ENCODE results near the gene RNF19B. TPM values are rescaled to one million over a fixed set of nuclear protein-coding genes. Genes with fewer than 3 reads are reported as not detected.
A peak's percentile ranks its signal among the peaks of the same experiment; 100 is the strongest.

RNF19B gene
- total RNA-seq, 1 donor from 2014 or later, result 18.8 TPM

DNA sequence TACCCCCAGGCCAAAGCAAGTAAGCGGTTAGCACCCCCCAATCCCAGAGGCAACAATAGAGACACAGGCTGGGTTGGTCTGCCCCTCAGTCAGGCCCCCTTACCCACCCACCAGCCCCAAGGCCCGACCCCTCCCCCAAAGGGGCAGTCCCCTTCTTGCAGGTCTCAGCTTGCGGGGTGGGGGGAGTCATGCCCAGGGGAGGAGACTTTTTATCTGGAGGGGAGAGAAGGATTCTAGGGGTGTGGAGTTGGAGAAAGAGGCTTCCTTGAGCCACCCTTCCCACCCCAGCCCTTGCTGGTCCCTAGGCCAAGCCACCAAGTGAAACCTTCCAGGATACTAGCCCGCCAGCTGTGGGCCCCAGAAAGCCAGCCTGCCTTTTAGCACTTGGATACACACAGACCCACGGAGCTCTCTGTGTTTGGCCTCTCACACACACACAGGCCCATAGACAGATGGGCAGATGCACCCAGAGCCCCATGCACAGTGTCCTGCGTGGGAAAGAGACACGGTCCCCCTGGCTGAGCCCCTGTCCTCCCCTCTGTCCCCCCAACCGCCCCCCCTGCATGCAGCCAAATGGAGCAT, 70.5 kb downstream of the RNF19B start:
- Mint-ChIP-seq H3K4me1 (ENCODE audit: unreplicated experiment) (peaks cover 8% of the 10 kb centered on the region), H3K27me3 (ENCODE audit: unreplicated experiment) (peaks cover 23% of the 10 kb centered on the region), H3K4me3 (ENCODE audit: unreplicated experiment) (no peak overlapping the region), H3K27ac (ENCODE audit: unreplicated experiment) (no peak overlapping the region), H3K36me3 (ENCODE audit: low read depth, unreplicated experiment) (peaks cover 8% of the 10 kb centered on the region), H3K9me3 (ENCODE audit: unreplicated experiment) (no peaks in the 10 kb centered on the region)
- TF ChIP-seq CTCF (IDR thresholded peaks at IDR 0.05; ENCODE audit: unreplicated experiment), result no peak
- no peak for DNase-seq (ENCODE audit: low spot score)

GRCh38 chr1:32893198-32894018, 71.2 kb downstream of the RNF19B start:
- no peak overlapping the region for H3K4me3 Mint-ChIP-seq (ENCODE audit: unreplicated experiment)
- H3K9me3 Mint-ChIP-seq (ENCODE audit: unreplicated experiment), result no peaks in the 10 kb centered on the region
- H3K27ac Mint-ChIP-seq (ENCODE audit: unreplicated experiment), result no peak overlapping the region
- peaks cover 8% of the 10 kb centered on the region for H3K4me1 Mint-ChIP-seq (ENCODE audit: unreplicated experiment)
- H3K27me3 Mint-ChIP-seq (ENCODE audit: unreplicated experiment), result peaks cover 19% of the 10 kb centered on the region
- TF ChIP-seq CTCF (IDR thresholded peaks at IDR 0.05; ENCODE audit: unreplicated experiment), result peak; percentile 66
- H3K36me3 Mint-ChIP-seq (ENCODE audit: low read depth, unreplicated experiment), result peaks cover 8% of the 10 kb centered on the region
- DNase-seq (ENCODE audit: low spot score), result no peak

DNA sequence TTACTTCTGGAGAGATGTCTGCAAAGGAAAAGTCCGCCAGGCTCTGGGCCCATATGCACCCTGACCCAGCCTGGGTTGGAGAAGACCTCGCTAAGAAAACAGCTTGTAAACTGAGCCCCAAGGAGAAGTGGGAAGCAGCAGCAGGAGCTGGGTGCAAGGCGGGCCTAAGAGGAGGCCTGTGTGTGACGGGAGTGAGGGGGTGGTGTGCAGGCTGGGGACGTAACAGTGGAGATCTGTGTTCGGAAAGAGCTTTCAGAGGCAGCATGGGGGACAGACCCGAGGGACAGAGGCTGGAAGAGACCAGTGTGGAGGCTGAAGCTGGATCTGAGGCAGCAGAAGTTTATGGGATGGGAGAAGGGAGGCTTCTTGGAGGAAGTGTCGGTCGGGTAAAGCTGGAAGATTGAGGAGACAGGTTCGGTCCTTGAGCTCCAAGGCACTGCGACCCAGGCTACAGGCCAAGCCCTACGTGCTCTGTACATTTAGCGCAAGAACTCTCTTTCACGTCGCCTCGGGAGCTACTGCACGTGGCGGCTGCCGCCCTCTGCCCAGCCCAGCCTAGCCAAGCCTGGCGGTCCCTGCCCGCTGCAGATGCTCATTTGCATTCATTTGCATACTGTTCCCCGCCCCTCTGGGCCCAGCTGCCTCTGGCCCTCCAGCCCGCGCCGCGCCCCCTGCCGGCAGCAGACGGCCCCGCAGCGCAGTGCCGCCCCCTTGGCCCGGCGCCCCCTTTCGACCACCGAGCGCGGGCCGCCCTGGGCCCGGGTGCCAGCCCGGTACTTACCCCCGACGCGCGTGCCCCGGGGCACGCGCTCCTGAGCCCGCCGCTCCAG, 72.0 kb downstream of the RNF19B start:
- peak; percentile 92 for TF ChIP-seq CTCF (IDR thresholded peaks at IDR 0.05; ENCODE audit: unreplicated experiment)

GRCh38 chr1:32891630-32892029, 73.0 kb downstream of the RNF19B start:
- H3K27me3 Mint-ChIP-seq (ENCODE audit: unreplicated experiment), result peaks cover 20% of the 10 kb centered on the region

More for the DNA sequence above, 72.0 kb downstream of the RNF19B start:
- DNase-seq (ENCODE audit: low spot score), result peak; percentile 72
- peaks cover 8% of the 10 kb centered on the region for H3K4me1 Mint-ChIP-seq (ENCODE audit: unreplicated experiment)
- H3K36me3 Mint-ChIP-seq (ENCODE audit: low read depth, unreplicated experiment), result peaks cover 8% of the 10 kb centered on the region
- no peak overlapping the region for H3K27ac Mint-ChIP-seq (ENCODE audit: unreplicated experiment)
- peaks cover 22% of the 10 kb centered on the region for H3K27me3 Mint-ChIP-seq (ENCODE audit: unreplicated experiment)
- peak overlapping the region; percentile 29 for H3K4me3 Mint-ChIP-seq (ENCODE audit: unreplicated experiment)
- no peaks in the 10 kb centered on the region for H3K9me3 Mint-ChIP-seq (ENCODE audit: unreplicated experiment)

More at GRCh38 chr1:32891630-32892029, 73.0 kb downstream of the RNF19B start:
- H3K27ac Mint-ChIP-seq (ENCODE audit: unreplicated experiment), result no peak overlapping the region
- H3K9me3 Mint-ChIP-seq (ENCODE audit: unreplicated experiment), result no peaks in the 10 kb centered on the region
- H3K36me3 Mint-ChIP-seq (ENCODE audit: low read depth, unreplicated experiment), result peaks cover 8% of the 10 kb centered on the region
- peaks cover 8% of the 10 kb centered on the region for H3K4me1 Mint-ChIP-seq (ENCODE audit: unreplicated experiment)
- DNase-seq (ENCODE audit: low spot score), result no peak
- no peak overlapping the region for H3K4me3 Mint-ChIP-seq (ENCODE audit: unreplicated experiment)
- TF ChIP-seq CTCF (IDR thresholded peaks at IDR 0.05; ENCODE audit: unreplicated experiment), result no peak

Measured in endothelial cell (in vitro differentiated cells).